Subcutaneous abdominal adipose tissue (tissue), 5 donors: ENCODE results near the gene ID2.

Experiments used
- H3K27ac ChIP-seq: one replicate; pipeline ENCODE4 v1.7.0; 2013; ENCODE audit warnings: low read depth, mild to moderate bottlenecking, inconsistent platforms, low read length, moderate library complexity
- H3K27me3 ChIP-seq, 5 donors: one replicate each; pipeline ENCODE4 v1.7.0; 2013; ENCODE audit warnings: low read length in 5 of 5, inconsistent platforms in 1 of 5; ENCODE audit not compliant: control insufficient read depth in 5 of 5, insufficient read depth in 4 of 5
- H3K36me3 ChIP-seq, 5 donors: one replicate each; pipeline ENCODE4 v1.7.0; 2013; ENCODE audit warnings: low read length in 5 of 5; ENCODE audit not compliant: control insufficient read depth in 5 of 5, insufficient read depth in 5 of 5
- H3K4me1 ChIP-seq, 5 donors: one replicate each; pipeline ENCODE4 v1.7.0; 2013; ENCODE audit warnings: low read length in 5 of 5, mild to moderate bottlenecking in 3 of 5, moderate library complexity in 1 of 5; ENCODE audit not compliant: control insufficient read depth in 5 of 5, insufficient read depth in 5 of 5
- H3K4me3 ChIP-seq, 5 donors: one replicate each; pipeline ENCODE4 v1.7.0; 2013; ENCODE audit warnings: low read length in 5 of 5, low read depth in 1 of 5
- H3K9ac ChIP-seq, 5 donors: one replicate each; pipeline ENCODE4 v1.7.0; 2013; ENCODE audit warnings: low read length in 5 of 5, mild to moderate bottlenecking in 4 of 5, moderate library complexity in 3 of 5
- H3K9me3 ChIP-seq, 5 donors: one replicate each; pipeline ENCODE4 v1.7.0; 2013; ENCODE audit warnings: low read length in 5 of 5; ENCODE audit not compliant: control insufficient read depth in 5 of 5
- donor health status: healthy.
- donor health status: healthy.
- donor health status: healthy.
- donor health status: healthy.
- donor health status: healthy.

The ID2 gene

GRCh38 chr2:8681786-8682692, at the start of gene ID2:
TSS of gene ID2 (plus strand) at chr2:8682056. CDS start at chr2:8682166, 110 bp downstream.
- Histone ChIP-seq H3K36me3 (no peaks in the 10 kb centered on the region), H3K9ac (peak within 1 kb of the TSS; percentile 70 to 91 (median 87)), H3K9me3 (no peaks in the 10 kb centered on the region), H3K27me3 (no peaks in the 10 kb centered on the region), H3K4me3 (peak within 1 kb of the TSS; percentile 97 to 99 (median 98)), H3K4me1 (peaks cover 3 to 72% (median 57%) of the 10 kb centered on the region in 5 donors), H3K27ac (peak within 1 kb of the TSS; percentile 99)

- no peaks in the 10 kb centered on the region for H3K4me1 ChIP-seq
- no peaks in the 10 kb centered on the region for H3K36me3 ChIP-seq
- H3K27ac ChIP-seq = no peak overlapping the region
- no peaks in the 10 kb centered on the region for H3K9me3 ChIP-seq
- H3K9ac ChIP-seq = no peak overlapping the region
- H3K4me3 ChIP-seq = no peak overlapping the region
- no peaks in the 10 kb centered on the region for H3K27me3 ChIP-seq
These were observed 49.1 kb upstream of the ID2 start for GRCh38 chr2:8632755-8633154.

GRCh38 chr2:8633186-8633734, 48.6 kb upstream of the ID2 start:
- Histone ChIP-seq H3K4me1 (no peaks in the 10 kb centered on the region), H3K4me3 (no peak overlapping the region), H3K36me3 (no peaks in the 10 kb centered on the region), H3K27me3 (no peaks in the 10 kb centered on the region), H3K27ac (no peak overlapping the region), H3K9me3 (no peaks in the 10 kb centered on the region), H3K9ac (no peak overlapping the region)

GRCh38 chr2:8633735-8634313, 48.0 kb upstream of the ID2 start:
- H3K27ac ChIP-seq = no peak overlapping the region
- H3K36me3 ChIP-seq = no peaks in the 10 kb centered on the region
- H3K9ac ChIP-seq = no peak overlapping the region
- no peaks in the 10 kb centered on the region for H3K27me3 ChIP-seq
- no peaks in the 10 kb centered on the region for H3K9me3 ChIP-seq
- no peaks in the 10 kb centered on the region for H3K4me1 ChIP-seq
- no peak overlapping the region for H3K4me3 ChIP-seq

GRCh38 chr2:8634466-8635172, 47.2 kb upstream of the ID2 start:
- Histone ChIP-seq H3K4me1 (no peaks in the 10 kb centered on the region), H3K36me3 (no peaks in the 10 kb centered on the region), H3K4me3 (no peak overlapping the region), H3K9ac (no peak overlapping the region), H3K9me3 (no peaks in the 10 kb centered on the region), H3K27me3 (no peaks in the 10 kb centered on the region), H3K27ac (no peak overlapping the region)

GRCh38 chr2:8636041-8636491, 45.8 kb upstream of the ID2 start:
- no peak overlapping the region for H3K4me3 ChIP-seq

GRCh38 chr2:8636721-8637636, 44.9 kb upstream of the ID2 start:
- Histone ChIP-seq H3K27ac (no peak overlapping the region), H3K27me3 (no peaks in the 10 kb centered on the region), H3K4me1 (no peaks in the 10 kb centered on the region), H3K9ac (no peak overlapping the region), H3K9me3 (no peaks in the 10 kb centered on the region), H3K4me3 (no peak overlapping the region), H3K36me3 (no peaks in the 10 kb centered on the region)

More at GRCh38 chr2:8636041-8636491, 45.8 kb upstream of the ID2 start:
- no peak overlapping the region for H3K27ac ChIP-seq
- H3K4me1 ChIP-seq = no peaks in the 10 kb centered on the region
- no peaks in the 10 kb centered on the region for H3K36me3 ChIP-seq
- no peak overlapping the region for H3K9ac ChIP-seq
- no peaks in the 10 kb centered on the region for H3K27me3 ChIP-seq
- no peaks in the 10 kb centered on the region for H3K9me3 ChIP-seq

- Histone ChIP-seq H3K9me3 (no peaks in the 10 kb centered on the region), H3K27me3 (no peaks in the 10 kb centered on the region), H3K36me3 (no peaks in the 10 kb centered on the region), H3K4me3 (no peak overlapping the region), H3K27ac (no peak overlapping the region), H3K9ac (no peak overlapping the region), H3K4me1 (peaks cover 0 to 2% (median under 1%) of the 10 kb centered on the region in 5 donors)
These were observed 43.5 kb upstream of the ID2 start for GRCh38 chr2:8638327-8638726.

GRCh38 chr2:8639122-8639635, 42.7 kb upstream of the ID2 start:
- no peak overlapping the region for H3K4me3 ChIP-seq
- H3K27me3 ChIP-seq = no peaks in the 10 kb centered on the region
- no peaks in the 10 kb centered on the region for H3K9me3 ChIP-seq
- H3K4me1 ChIP-seq = peaks cover 4 to 11% (median 9%) of the 10 kb centered on the region in 5 donors
- H3K36me3 ChIP-seq = no peaks in the 10 kb centered on the region
- H3K9ac ChIP-seq = no peak overlapping the region
- no peak overlapping the region for H3K27ac ChIP-seq
